HG03095 (cell line): ENCODE results near the gene PAMR1.

Source experiments
- ATAC-seq: cut with Tn5 transposase; IDR thresholded peaks from one replicate; pipeline ENCODE4 v1.9.1; 2021; ENCODE audit warnings: moderate library complexity; ENCODE audit not compliant: unreplicated experiment

Gene PAMR1

DNA sequence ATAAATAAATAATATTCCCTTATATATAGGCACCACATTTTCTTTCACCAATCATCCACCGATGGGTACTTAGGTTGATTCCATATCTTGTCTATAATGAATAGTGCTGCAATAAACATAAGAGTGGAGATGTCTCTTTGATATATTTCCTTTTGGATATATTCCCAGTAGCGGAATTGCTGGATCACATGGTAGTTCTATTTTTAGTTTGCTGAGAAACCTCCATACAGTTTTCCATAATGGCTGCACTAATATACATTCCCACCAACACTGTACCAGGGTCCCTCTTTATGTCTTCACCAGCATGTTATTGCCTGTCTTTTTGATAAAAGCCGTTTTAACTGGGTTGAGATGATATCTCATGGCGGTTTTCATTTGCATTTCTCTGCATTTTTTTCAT lies 23.6 kb downstream of the PAMR1 start:
- no peak for ATAC-seq

DNA sequence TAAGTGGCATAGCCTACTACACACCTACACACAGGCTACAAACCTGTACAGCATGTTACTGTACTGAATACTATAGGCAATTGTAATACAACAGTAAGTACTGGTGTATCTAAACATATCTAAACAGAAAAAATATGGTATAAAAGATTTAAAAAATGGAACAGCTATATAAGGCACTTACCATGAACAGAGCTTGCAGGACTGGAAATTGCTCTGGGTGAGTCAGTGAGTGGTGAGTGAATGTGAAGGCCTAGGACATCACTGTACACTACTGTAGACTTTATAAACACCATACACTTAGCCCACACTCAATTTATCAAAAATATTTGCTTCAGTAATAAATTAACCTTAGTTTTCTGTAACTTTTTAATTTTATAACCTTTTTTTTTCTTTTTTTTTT lies 24.7 kb downstream of the PAMR1 start:
- no peak for ATAC-seq

DNA sequence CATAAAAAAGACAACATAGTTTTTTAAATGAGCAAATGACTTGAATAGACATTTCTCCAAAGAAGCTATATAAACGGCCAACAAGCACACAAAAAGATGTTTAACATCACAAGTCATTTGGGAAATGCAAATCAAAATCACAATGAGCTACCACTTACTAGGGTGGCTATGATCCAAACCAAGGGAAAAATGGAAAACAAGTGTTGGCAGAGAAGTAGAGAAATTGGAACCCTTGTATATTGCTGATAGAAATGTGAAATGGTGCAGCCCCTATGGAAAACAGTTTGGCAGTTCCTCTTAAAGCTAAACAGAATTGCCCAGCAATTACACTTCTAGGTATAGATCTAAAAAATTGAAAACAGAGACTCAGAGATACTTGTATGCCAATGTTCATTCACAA lies 29.0 kb downstream of the PAMR1 start:
- ATAC-seq, result no peak

DNA sequence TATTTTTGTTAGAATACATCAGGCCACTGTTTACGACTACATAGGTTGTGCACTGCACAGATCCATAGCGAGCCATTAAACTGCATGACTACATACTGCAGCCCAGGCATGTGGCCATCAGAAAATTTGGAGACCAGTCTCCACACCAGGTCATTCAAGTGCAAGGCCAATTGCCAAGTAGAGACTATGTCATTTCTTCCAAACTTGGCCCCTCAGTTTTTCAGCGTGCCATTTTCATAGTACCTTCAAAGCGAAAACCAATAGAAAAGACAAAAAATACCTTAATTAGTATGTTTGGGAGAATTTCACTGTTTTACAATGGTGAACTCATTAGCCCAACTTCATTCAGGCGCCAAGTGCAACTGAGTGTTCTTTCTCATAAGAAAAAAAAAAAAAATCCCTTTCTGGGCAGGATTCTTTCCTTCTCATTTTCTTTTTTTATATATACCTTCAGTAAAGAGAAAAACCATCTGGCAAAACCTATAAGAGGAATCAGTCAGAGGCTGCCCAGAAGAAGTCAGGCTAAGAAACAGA lies 30.4 kb downstream of the PAMR1 start:
- no peak for ATAC-seq

DNA sequence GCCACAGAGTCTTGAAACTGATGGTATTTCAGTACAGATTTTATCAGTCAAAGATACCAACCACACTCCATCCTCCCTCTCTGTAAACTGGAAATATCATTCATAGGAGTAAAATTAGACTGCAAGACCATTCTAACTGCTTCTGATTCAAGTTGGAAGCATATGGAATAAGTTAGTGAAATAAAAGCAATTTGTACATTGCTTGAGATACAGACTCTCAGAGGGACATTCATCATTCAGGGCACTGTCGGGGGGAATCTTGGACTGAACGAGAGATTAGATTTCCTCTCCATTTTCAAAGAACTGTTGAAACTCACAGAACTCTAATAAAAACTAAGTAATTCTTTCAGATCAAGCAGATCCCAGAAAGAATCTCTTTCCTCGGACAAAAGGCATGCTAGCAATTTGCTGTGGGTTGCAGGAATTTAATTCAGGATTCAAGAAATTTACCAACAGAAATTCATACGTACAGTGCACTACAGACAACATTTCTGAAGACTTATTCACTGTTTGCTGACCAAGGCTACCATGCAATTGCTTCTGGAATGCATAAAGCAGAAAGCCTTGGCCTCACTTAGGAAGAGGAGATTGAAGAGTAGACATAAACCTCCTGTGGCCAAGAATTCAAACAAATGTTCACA lies 34.1 kb downstream of the PAMR1 start:
- ATAC-seq, result no peak

DNA sequence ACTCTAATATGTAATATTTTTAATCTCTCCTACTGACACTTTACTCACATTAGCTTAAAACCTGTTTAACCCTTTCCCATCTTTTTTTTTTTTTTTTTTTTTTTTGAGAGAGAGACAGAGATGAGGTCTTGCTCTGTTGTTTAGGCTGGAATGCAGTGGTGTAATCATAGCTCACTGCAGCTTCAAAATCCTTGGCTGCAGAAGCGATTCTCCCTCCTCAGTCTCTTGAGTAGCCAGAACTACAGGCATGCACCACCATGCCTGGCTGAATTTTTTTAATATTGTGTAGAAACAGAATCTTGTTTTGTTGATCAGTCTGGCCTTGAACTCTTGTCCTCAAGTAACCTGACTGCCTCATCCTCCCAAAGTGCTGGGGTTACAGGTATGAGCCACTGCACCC lies 37.3 kb downstream of the PAMR1 start:
- no peak for ATAC-seq

DNA sequence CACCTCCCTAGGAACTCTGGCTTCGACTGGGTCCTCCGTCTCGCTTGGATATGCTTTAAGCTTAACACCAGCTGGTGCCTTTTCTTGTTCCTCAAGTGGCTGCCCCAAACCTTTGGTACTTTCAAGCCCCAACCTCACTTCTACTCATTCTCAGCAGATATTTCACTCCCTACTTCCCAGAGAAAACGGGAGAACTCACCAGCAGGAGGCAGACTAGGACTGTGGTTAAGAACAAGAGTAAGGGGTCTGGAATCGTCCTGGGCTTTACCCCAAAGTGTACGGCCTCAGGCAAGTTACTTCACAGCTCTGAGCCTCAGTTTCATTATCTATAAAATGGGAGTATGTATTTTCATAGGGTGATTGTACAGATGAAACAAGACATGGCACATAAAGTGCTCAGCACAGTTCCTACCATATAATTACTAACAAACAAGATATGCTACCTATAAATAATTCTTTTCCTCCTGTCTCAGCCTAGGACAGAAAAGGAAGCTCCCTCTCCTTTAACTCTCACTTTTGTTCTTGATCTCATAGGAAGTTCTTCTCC lies 37.8 kb downstream of the PAMR1 start:
- ATAC-seq, result no peak

DNA sequence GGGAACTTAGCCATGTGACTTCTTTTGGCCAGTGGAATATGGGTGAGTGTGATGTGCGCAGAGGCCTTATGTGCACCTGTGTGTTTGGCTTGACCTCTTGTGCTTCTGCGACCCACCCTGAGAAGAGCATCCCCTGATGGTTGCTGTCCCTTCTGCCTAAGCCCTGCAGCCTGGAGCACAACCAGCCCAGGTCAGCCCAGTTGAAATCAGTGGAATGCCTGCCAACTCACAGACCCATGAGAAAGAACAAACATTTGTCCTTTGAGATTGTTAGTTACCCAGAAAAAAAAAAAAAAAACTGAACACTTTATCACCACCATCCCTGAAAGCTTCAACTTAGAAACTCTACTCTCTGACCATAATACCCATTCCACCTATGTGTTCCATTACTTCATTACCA lies 38.5 kb downstream of the PAMR1 start:
- no peak for ATAC-seq

DNA sequence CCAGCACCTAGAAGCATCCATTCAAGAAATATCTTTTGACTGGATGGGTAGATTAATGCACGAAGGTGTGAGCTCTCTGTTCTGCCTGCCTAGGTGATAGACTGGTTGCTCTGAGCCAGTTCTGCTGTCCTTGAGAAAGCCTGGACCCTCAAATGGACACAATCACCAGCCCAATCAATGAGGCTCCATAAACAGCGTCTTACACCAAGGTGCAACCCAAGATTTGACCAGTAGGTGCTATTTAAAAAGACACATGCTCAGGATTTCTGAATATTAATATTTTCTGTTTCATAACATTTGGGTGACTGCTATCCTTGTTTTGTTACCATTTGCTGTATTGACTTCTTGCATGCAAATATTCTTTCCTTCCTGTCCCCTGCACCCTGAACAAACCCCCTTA lies 39.0 kb downstream of the PAMR1 start:
- no peak for ATAC-seq

DNA sequence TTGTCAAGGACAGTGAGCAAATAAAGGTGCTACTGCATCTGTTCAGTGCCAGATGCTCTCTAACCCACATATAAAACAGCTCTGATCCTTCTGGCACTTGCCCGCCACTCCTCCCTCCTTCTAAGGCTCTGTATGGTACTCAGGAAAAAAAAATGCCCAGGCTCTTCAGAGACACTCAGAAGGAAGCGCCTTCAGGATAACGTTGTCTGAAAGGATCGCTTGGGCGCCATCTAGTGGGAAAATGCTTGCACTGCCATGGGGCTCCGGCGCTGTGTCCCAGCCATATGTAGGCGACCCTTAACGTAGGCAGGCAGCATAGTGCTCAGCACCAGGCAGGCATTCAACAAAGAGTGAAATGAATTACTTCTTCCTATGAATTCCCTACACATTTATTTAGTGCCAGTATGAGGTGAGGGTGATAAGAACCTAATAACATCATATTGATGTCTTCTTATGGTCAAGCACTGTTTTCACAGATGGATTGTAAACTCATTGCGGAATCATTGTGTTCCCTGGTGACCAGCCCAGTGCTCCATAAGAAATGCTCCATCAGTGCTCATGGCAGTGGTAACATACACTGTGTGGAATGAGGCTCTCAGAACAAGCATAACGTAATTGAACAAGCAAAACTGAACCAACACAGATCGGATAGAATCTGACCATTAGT lies 39.6 kb downstream of the PAMR1 start:
- ATAC-seq, result peak; percentile 89

DNA sequence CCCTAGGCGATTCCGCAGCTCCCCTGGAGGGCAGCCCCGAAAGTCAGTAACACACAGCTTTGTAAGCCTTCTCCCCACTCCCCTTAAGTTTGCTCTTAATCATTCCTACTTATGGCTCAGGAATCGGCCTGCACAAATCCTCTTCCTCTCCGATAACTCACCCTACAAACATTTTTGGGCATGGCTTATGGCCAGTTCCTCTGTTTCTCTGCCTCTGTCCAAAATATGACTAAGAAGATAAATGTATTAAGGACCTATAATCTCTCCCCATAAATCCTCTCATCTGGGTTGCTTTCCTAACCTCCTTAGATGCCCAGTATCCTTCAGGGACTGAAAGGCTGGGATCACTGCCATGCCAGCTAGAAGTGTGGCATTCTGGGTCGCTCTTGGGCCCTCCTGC lies 41.0 kb downstream of the PAMR1 start:
- ATAC-seq, result no peak

DNA sequence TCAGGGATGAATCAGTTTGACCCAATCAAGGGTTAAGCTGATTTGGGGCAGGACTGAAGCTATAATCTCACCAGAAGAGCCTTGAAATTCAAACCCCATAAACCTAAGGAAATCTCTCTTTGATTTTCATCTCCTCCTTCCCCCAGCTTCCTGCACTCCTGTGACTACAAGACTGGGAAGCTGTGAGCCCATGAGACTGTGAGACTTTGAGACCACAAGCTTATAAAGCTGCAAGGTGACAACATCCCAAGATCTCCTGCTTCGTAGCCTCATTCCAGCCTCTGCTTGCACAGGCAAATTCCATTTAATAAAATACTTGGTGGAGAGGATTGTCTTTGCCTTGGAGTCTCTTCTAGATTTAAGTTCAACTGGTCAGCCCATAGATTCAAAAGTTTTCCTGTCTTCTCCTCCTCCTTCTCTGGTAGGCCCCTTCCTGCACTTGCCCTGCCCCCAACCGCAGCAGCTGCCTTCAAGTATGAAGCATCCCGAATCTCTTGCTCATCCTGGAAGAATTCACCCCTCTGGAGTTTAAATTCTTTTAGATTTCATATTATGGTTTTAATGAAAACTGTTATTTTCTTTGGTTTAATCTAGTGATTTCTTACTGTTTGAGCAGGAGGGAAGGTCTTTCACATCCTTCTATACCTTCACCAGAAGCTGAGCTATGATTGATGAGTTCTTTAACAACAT lies 42.1 kb downstream of the PAMR1 start:
- ATAC-seq, result no peak

DNA sequence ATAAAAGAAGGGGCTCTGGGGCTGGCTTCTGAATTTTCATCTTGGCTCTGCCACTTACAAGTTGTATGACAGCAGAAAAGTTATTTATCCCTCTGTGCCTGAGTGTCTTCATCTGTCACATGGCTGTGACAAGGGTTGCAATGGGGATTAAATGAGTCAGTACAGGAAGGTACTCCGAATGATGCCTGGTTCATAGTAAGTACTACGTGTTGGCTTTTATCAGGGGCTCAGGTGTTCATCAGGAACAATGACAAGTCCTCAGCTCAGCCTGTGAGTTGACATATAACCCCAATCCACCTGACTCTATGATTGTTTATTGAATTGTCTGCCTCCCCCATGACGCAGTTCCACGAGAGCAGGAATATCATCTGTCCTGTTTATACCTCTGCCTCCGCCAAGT lies 45.7 kb downstream of the PAMR1 start:
- ATAC-seq, result no peak

DNA sequence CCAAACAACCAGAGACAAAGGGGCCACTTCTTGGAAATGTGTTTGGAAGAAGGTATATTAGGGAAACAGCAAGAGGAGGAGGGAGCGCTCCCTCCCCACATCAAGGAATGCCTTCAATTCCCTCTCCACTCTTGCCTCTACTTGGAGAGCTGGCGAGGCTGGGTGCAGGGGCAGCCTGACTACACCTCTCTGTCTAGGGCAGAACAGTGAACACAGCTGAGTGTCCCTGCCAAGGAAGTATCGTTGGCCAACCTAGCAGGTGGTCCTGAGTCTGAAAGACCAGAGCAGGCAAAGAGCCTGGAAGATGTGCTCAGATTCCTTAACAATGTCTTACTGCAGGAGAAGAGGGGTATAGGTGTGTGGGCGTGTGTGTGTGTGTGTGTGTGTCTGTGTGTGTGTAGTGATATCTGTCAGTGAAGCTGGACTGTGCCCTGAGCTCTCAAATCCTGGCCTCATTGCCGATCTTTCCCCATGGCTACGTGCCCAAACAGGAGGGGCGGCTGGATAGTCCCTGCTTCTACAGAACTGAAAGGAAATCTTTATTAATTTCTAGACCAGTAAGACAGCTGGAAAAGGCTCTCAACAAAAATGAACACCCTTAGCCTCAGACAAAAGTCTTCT lies 46.8 kb downstream of the PAMR1 start:
- no peak for ATAC-seq

DNA sequence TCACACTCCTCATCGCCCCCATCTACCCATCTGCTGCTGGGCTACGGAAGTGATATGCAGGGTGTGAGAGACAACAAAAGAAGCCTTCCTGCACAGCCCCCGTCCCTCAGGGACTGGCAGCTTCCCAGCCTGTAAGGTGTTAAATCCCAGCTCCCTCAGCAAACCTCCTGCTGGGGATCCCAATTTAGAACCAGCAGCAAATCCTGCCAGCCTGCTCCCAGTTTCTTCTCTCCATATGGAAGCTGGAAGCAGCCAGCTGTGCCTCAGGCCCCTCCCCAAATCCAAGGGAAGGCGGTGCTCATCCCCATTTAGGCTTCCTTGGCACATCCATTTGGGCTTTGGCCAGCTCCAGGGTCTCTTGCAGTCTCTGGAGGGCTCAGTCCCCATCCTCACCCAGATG lies 47.5 kb downstream of the PAMR1 start:
- ATAC-seq, result no peak

DNA sequence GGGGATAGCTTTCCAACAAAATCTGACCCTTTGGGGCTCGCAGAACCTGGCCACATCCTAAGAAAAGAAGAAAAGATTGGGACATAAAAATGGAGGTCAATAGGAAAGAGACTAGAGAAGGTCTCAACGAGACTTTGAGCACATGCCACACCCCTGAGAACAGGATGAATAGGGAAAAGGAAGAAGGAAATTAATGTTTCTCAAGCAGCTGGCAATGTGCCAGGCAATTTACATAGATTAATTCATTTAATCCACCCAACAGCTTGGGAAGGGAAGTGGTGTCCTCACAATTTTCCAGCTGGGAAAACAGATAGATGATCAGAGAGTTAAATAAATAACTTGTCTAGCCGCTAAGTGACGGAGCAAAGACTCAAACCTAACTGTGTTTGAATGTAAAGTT lies 50.7 kb downstream of the PAMR1 start:
- ATAC-seq, result no peak

DNA sequence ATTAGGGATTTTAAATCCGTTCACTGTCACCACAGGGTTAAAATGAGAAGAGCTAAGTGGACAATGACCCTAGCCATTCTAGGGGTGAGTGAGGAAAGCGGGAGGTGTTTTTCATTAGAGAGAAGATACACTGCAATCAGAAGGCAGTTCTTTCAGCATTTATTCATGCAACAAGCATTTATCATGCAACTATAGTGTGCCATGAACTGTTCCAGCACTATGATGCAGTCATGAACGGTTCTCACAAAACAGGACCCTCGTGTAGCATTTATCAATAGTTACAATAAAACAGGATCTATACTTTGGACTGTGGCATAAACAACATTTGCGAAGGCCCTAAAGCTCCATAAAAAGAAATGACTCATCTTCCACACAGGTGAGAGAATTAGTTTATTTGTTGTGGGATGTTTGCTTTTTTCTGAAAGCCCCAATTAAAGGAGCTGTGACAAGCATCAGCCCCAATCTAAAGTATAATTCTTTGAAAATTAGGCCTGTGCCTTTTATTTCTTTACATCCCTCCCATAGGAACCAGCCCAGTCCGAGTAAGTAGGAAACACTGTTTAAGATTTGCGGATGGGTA lies 51.5 kb downstream of the PAMR1 start:
- no peak for ATAC-seq

DNA sequence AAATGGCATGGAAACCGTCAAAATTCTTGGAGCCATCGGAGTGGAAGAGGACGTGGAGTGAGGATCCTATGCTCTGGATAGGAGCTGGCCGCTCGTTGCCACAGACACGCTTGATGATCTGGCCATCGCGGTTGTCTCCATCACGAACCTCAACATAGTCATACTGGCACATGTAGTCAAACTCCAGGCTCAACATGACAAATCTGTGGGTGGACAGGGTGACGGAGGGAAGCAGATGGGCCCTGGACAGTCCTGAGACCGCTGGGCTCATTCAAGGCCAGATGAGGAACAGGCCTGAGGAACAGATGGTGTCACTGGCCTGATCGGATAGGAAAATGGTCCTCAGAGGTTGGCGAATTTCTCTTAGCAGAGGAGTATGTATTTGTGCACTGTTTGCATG lies 54.8 kb downstream of the PAMR1 start:
- no peak for ATAC-seq

DNA sequence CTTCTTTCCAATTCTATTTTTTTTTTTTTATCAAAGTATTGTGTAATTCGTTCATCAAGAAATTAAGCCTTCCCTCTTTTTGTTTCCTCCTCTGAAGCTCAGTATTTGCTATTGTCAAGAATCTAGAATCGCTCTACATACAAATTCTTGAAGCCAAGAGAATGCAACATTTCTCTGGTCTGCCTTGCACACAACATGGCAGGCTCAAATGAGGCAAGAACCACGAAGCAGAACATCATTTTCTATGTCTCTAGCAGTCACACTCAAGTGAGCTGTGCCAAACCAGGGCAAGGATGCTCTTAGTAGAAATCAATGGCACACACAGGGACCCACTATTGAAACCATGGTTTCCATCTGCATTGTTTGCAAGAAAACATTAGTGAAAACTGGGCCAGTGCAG lies 59.4 kb downstream of the PAMR1 start:
- ATAC-seq, result no peak

DNA sequence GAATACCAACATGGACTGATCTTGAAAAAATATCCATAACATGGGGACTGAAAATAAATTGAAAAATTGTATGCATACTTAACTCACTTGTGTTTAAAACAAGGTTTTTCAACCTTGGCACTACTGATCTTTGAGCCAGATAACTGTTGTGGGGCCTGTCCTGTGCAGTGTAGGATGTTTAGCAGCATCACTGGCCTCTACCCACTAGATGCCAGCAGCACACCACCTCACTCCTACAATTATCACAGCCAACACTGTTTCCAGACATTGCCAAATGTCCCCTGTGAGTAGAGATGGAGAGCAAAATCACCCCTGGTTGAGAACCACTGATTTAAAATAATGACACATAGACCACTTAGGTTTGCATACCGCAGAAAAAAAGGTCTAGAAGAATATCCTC lies 61.1 kb downstream of the PAMR1 start:
- no peak for ATAC-seq

DNA sequence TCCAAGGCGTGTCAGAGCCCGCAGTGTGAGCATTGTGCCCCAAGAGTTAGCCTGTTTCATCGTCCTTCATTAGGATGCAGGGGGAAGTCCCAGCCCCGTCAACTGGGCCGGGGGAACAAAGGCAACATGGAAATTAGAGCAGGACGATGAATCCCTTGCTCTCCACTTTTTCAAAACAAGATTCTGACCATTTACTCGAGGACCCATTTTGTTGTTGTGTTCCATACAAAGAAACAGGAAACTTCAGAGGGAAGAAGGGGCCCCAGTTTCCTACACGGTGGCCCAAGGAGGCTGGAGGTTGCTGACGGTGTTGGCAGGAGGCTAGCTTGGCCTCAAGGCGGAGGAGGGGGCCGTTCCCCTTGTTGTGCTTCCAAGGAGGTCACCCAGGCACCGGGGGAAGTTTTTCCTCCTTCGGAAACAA lies 62.1 kb downstream of the PAMR1 start:
- ATAC-seq, result no peak
